Kidney (tissue), 14 donors: ENCODE results near the gene BFSP2. TPM values are rescaled to one million over a fixed set of nuclear protein-coding genes. Genes with fewer than 3 reads are reported as not detected.

Experiments
- DNase-seq, 5 donors: peaks; one replicate each; pipeline ENCODE4 v3.0.0-alpha.2; 2013 to 2020
- FAIRE-seq: peaks from 2 replicates; lab custom pipeline; 2012; peaks lifted over from hg19 to GRCh38; lab: Jason Lieb, UNC
- H3K27ac ChIP-seq, 2 donors: one replicate each; pipeline ENCODE4 v1.7.0; 2013; ENCODE audit warnings: low read depth in 2 of 2, low read length in 2 of 2, inconsistent platforms in 1 of 2
- H3K27me3 ChIP-seq: one replicate; pipeline ENCODE4 v1.7.1; 2013; ENCODE audit warnings: low read length, inconsistent platforms; ENCODE audit not compliant: control insufficient read depth, insufficient read depth
- H3K36me3 ChIP-seq, 3 donors: one replicate each; pipeline versions ENCODE4 v1.7.0 to v1.7.1; 2013; ENCODE audit warnings: low read length in 3 of 3, control low read depth in 1 of 3, inconsistent platforms in 1 of 3; ENCODE audit not compliant: insufficient read depth in 3 of 3, control insufficient read depth in 2 of 3
- H3K4me1 ChIP-seq, 3 donors: one replicate each; pipeline versions ENCODE4 v1.7.0 to v1.7.1; 2013; ENCODE audit warnings: low read length in 3 of 3, inconsistent platforms in 1 of 3, low read depth in 1 of 3; ENCODE audit not compliant: control insufficient read depth in 2 of 3, insufficient read depth in 2 of 3
- H3K4me3 ChIP-seq, 3 donors: one replicate each; pipeline versions ENCODE4 v1.7.0 to v1.8.1; 2013; ENCODE audit warnings: low read length in 3 of 3, control low read depth in 1 of 3, inconsistent platforms in 1 of 3
- H3K9ac ChIP-seq, 3 donors: one replicate each; pipeline versions ENCODE4 v1.7.0 to v1.7.1; 2013; ENCODE audit warnings: low read length in 3 of 3, control low read depth in 1 of 3, inconsistent platforms in 1 of 3
- H3K9me3 ChIP-seq, 3 donors: one replicate each; pipeline versions ENCODE4 v1.7.0 to v1.7.1; 2013; ENCODE audit warnings: low read length in 3 of 3, control low read depth in 1 of 3, inconsistent platforms in 1 of 3; ENCODE audit not compliant: control insufficient read depth in 2 of 3, insufficient read depth in 1 of 3
- intact Hi-C: fragments of 100-400 bp; cut with DNase I; formaldehyde crosslinking; loops from one replicate; pipeline ENCODE4 v1.11.1; 2022
- polyA plus RNA-seq: library from polyadenylated mRNA; stranded (reverse); fragments of 350-450 nt; fragmentation: Illumina TruSeq; extraction: RNeasy Lipid Tissue Mini Kit (QIAGEN cat#74804); gene quantifications from one replicate; pipeline ENCODE4 v1.2.3, GENCODE V29; 2014; ENCODE audit warnings: low read depth, low replicate concordance; ENCODE audit not compliant: insufficient read depth
- total RNA-seq: library from RNA; stranded (reverse); fragmentation: NEBNext Ultra II Directional; extraction: Animal tissue kit (Norgen Biotek cat#: 25700); gene quantifications from one replicate; pipeline ENCODE4 v1.2.1, GENCODE V29; 2021
- TF ChIP-seq, protein P1 (sequence below): IDR thresholded peaks from 3 replicates; pipeline ENCODE4 v1.5.1; 2012; ENCODE audit warnings: mild to moderate bottlenecking, moderate library complexity, borderline replicate concordance; ENCODE audit not compliant: insufficient read depth; ENCODE audit errors: extremely low read depth
- donor health status: control.
- donor health status: control.
- donor health status: control.
- donor health status: control.
- donor health status: control.
- donor health status: DM: yes; HTN: yes; CAD: no.
- donor health status: Normal renal cell carcinoma (clear cell type).

Gene BFSP2
- total and polyA plus RNA-seq, 2 donors from 2014 or later, result 0.41 to 0.86 TPM

DNA sequence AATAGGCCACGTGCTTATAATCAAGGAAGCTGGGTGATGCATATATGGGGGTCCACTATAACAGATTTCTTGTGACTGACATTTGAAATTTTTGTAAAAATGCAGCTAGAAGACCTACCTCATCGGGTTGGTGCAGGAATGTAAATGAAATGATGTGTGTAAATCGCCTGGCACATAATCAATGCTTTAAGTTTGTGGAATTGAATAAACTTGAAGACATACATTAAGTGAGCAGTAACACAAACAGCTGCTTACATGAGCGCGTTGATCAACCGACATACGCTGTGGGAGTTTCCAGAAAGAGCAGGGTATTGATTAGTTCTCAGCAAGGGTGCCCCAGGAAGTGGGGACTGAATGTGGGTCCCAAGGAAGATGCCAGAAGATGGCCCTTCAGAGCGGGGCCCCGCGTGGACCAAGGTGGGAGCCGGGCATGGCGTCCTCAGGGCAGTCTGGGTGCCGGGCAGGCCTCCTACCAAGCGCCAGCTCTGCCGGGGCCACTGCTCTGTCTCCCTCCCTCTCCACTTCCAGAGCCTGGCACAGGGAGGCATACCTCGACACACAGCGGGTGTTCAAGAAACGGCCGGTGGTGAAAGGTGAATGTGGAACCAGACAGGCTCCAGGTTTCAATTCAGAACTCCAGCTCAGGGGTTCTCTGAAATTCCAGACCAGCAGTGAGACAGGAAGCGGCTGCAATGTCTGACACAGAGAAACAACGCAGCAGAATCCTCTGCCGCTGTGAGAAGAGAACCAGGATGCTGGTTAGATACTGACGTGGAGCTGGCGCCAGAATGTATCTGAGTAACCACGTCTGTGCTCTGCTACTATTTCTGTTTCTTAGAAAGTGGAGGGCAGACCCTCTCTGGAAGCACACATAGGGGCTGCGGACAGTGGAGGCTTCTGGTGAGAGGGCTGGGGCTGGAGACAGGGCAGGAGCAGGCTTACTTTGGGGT lies 12.6 kb downstream of the BFSP2 start:
- no peak overlapping the region for H3K27ac ChIP-seq
- peaks cover 2% of the 10 kb centered on the region for H3K27me3 ChIP-seq
- peaks cover 0 to 3% (median 0%) of the 10 kb centered on the region in 3 donors for H3K4me1 ChIP-seq
- TF ChIP-seq, protein P1, sequence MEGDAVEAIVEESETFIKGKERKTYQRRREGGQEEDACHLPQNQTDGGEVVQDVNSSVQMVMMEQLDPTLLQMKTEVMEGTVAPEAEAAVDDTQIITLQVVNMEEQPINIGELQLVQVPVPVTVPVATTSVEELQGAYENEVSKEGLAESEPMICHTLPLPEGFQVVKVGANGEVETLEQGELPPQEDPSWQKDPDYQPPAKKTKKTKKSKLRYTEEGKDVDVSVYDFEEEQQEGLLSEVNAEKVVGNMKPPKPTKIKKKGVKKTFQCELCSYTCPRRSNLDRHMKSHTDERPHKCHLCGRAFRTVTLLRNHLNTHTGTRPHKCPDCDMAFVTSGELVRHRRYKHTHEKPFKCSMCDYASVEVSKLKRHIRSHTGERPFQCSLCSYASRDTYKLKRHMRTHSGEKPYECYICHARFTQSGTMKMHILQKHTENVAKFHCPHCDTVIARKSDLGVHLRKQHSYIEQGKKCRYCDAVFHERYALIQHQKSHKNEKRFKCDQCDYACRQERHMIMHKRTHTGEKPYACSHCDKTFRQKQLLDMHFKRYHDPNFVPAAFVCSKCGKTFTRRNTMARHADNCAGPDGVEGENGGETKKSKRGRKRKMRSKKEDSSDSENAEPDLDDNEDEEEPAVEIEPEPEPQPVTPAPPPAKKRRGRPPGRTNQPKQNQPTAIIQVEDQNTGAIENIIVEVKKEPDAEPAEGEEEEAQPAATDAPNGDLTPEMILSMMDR, result no peak
- intact Hi-C loops, result no loop called here
- no peak overlapping the region for H3K4me3 ChIP-seq
- H3K36me3 ChIP-seq, result no peaks in the 10 kb centered on the region
- H3K9me3 ChIP-seq, result no peaks in the 10 kb centered on the region
- no peak overlapping the region for H3K9ac ChIP-seq
- FAIRE-seq (no peak), DNase-seq (no peak)

DNA sequence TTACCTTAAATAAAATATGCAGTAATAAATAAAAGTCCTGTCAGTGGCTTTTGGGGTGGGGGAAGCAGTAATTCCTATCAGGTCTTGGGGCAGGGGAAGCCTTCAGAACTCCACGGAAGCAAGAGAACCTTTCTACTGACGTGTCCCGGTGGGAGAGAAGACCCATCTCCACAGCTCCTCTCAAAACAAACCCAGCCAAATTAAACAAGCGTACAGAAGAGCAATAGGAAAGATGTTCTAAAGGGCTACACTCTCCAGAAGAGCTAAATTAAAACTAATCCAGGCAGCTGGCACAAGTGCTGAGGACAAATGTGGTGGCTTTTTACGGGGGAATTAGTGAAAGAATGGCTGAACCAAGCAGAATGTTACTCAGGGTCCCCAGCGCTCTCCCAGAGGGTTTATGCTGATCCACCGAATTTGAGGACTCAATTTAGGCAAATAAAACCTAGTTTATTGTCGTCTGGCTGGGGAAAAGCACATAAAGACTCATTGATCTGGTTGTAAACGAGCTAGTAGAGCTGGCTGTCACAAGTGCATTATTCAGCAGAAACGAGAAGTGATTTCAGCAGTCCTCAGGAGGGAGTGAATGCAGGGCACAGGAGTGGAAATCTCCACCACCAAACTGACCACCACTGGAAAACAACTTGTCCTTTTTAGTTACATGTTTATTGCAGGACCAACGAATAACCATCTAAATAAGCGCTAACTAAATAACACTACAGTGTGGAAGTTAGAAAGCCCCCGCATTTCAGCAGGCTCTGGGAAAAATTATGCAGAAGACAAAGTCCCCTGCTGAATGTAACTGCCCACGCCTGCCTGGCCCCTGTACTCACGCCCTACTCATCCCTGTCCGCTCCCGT lies 13.5 kb downstream of the BFSP2 start:
- peaks cover 0 to 3% (median 0%) of the 10 kb centered on the region in 3 donors for H3K4me1 ChIP-seq
- FAIRE-seq, result no peak
- DNase-seq, result peak in 2 of 5 donors; percentile 38
- H3K27ac ChIP-seq, result no peak overlapping the region
- TF ChIP-seq, protein P1, result no peak
- H3K9ac ChIP-seq, result no peak overlapping the region
- peaks cover 2% of the 10 kb centered on the region for H3K27me3 ChIP-seq
- H3K9me3 ChIP-seq, result no peaks in the 10 kb centered on the region
- H3K4me3 ChIP-seq, result peak overlapping the region in 2 of 3 donors; percentile 3 to 29
- intact Hi-C loops, result no loop called here
- no peaks in the 10 kb centered on the region for H3K36me3 ChIP-seq

DNA sequence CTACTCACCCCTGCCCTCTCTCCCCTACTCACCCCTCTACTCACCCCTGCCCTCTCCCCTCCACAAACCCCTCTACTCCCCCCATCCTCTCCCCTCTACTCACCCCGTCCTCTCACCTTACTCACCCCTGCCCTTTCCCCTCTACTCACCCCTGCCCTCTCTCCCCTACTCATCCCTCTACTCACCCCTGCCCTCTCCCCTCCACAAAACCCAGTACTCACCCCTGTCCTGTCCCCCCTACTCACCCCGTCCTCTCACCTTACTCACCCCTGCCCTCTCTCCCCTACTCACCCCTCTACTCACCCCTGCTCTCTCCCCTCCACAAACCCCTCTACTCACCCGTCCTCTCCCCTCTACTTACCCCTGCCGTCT lies 14.2 kb downstream of the BFSP2 start:
- FAIRE-seq, result no peak
- intact Hi-C loops, result no loop called here
- Histone ChIP-seq H3K4me3 (no peak overlapping the region), H3K9me3 (no peaks in the 10 kb centered on the region), H3K27me3 (peaks cover 2% of the 10 kb centered on the region), H3K36me3 (no peaks in the 10 kb centered on the region), H3K4me1 (peaks cover 0 to 3% (median 0%) of the 10 kb centered on the region in 3 donors), H3K9ac (no peak overlapping the region), H3K27ac (no peak overlapping the region)
- DNase-seq, result peak in 1 of 5 donors; percentile 48
- TF ChIP-seq, protein P1, result no peak
